NCI-H146 treated with DMSO at 0.1 percent for 48 hours (cell line): Measurements from ENCODE around the gene ASIC2.

Source experiments
- DNase-seq: peaks from one replicate; lab custom pipeline; 2025; ENCODE audit not compliant: unreplicated experiment; lab: John Stamatoyannopoulos, UW

Gene ASIC2

DNA sequence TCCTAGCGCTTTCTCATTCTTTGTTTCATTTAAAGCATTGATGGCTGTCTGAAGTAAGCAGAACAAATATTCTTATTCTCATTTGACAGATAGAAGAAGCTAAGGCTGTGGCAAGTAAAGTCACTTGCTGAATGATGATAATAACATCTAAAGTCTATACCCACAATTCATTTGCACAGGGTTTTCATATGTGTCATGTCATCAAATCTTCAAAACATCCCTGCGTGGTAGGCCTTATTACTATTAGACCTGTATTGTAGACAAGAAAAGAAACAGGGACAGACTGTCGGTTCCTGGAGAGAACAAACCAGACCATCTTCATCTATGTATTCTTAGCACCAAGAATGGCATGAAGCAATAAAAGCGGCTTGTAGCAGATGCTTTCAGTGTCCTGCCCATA lies 85.9 kb downstream of the ASIC2 start:
- DNase-seq, result no peak

- no peak for DNase-seq
Measured at GRCh38 chr17:33205552-33205951, 87.5 kb downstream of the ASIC2 start.

DNA sequence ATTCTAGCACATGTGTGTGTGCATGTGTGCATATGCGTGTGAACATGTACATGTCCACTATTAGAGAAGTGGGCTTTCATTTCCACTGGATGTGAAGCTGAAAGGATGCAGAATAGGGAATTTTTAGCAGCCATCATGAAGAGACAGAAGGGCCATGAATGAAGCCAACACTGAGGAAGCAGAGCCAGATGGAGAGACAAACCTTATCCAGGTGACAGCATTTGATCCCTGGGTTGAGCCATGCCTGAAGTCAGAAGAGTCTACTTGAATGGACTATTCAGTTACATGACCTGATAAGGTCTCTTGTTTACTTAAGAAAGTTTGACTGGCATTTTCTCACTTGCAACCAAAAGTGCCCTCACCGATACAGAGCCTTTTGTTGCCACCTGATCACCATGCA lies 88.4 kb downstream of the ASIC2 start:
- DNase-seq, result no peak

GRCh38 chr17:33204156-33204555 lies 88.9 kb downstream of the ASIC2 start:
- DNase-seq, result no peak

DNA sequence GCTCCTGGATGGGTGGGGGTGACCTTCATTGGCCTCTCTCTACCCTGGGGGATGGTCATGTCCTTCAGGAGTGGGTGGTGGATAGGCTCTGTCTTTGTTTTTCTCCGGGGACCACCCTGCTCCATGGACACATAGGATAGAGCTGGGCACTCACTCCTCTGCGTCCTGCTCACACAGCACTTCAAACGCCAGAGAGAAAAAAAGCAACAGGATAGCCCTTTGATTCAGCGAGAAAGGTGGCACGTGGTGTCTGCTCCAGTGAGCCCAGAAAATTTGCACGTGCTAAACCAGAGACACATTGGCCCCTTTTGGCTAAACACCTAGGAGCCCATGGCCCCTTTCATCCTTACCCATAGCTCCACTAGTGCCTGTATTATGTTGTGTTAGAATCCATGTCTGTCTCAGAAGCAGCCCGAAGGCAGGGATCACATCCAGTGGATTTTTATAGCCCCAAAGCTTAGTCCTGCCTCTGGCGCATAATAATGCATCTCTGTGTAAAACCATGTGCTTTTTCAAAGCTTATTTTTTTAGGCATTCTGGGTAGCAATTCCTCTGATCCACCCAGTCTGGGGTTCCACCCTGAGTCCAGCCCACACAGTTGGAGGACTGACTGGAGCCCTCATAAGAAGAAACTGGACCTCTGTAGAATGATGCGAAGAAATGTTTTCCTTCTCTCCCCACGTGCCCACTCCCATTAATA lies 90.1 kb downstream of the ASIC2 start:
- DNase-seq, result no peak

DNA sequence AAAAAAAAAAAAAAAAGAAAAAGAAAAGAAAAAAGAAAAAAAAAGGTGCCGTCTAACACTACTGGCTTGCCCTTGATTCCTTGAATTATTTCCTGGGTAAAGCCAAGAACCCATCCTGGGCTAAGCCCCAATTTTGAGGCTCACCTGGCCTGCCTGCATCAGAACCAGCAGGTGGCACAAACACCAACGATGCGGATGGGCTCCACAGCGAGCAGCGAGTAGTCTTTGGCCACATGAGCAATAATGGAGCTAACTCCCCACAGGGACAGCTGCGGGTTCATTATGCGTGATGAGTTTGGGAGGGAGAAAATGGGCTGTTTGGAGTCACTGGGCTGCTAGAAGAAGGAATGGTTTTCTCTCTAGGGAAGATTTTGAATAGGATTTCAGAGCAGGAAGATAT lies 91.1 kb downstream of the ASIC2 start:
- DNase-seq, result no peak

DNA sequence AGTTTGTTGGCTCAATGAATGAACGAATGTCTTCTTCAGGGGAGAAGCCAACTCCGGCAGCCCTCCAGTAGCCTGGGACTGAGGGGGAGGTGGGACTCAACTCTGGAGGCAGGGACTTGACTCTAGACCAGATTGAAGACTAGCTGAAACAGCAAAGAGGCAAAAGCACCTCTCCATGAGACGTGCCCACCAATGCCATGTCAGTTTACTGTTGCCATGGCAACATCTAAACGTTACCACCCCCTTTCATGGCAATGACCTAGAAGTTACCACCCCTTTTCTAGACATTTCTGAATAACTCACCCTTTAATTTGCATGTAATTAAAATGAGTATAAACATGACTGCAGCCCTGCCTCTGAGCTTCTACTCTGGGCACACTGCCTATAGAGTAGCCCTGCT lies 91.8 kb downstream of the ASIC2 start:
- DNase-seq, result no peak

GRCh38 chr17:33200587-33200986 lies 92.5 kb downstream of the ASIC2 start:
- DNase-seq, result no peak

GRCh38 chr17:33199571-33200510 lies 93.3 kb downstream of the ASIC2 start:
- DNase-seq, result no peak

GRCh38 chr17:33198954-33199353 lies 94.1 kb downstream of the ASIC2 start:
- no peak for DNase-seq

GRCh38 chr17:33197342-33197741 lies 95.8 kb downstream of the ASIC2 start:
- DNase-seq, result no peak

DNA sequence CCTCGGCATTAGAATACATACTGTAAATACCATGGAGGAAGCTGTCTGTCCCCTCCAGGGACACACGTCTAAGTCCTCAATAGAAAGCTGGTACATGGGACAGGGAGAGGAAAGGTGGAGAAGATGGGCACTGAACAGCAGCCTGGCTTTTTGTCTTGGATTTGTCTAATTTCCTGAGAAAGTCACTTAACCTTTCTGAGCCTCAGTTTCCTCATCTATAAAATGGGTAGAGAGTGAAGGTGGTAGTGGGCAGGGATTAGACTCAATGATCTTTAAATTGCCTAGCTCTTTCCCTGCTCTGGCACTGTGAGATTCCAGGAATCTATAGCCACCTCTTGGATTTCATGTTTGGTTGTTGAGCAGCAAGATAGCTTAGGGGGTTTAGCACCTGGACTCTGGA lies 96.2 kb downstream of the ASIC2 start:
- no peak for DNase-seq

DNA sequence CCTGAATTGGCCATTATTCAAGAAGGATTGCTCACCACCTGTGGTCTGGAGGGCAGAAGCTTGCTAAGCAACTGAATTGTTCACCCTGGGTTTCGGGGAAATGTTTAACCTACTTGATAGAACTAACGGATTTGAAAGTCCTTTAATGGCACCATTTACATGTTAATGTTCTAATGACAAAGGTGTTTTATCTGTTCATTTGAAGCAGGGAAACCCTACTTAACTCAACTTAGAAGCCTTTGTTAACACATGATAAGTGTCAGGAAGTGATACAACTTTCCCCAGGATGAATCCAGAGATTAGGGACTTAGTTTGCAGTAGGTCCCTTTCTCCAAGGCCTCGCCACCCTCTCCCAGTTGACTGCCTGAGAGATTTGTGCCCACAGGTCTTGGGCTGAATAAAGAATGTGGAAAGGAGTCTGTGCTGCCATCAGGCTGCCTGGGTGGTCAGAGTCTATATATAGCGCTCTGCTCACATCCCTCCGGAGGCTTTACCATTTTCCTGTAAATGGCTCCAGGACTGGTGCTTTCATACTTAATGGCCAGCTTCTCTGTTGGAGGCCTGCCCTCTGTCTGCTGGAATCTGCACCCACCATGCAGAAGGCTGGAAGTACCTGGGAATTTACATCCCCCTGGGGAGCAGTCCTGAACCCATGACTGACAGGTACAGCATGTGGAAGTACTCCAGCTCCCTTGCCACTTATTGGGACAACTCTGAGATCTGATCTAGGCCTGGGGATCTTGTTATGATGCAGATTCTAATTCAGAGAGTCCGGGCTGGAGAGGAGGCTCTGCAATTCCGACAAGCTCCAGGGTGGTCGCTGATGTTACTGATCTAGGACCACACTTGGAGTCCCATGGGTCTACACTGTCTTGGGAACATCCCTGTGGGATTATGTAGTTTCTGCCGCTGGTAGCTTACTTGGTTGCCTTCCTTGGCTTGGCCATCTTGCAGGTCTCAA lies 99.9 kb downstream of the ASIC2 start:
- no peak for DNase-seq

DNA sequence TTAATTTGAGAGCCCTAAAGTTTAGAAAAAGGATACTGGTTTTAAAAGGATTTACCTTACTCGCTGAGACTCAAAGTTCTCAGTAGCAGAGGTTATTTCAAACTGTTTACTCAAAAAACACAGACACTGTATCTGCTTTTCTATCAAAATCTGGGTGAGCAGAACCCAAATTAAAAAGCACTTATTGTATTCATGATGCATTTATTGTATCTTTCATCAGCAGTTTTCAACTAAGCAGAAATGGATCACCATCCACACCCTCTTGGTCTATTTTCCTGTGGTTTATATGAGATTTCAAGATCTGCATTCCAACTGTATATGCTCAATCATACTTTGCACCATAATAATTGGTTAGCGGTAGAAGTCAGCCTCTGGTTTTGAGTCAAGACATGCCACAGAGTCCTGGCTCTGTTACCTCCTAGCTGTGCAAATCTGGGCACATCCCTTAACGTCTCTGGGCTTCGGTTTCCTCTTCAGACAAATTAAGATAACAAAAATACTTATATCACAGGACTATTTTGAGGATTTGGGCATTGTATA lies 109.5 kb downstream of the ASIC2 start:
- no peak for DNase-seq

DNA sequence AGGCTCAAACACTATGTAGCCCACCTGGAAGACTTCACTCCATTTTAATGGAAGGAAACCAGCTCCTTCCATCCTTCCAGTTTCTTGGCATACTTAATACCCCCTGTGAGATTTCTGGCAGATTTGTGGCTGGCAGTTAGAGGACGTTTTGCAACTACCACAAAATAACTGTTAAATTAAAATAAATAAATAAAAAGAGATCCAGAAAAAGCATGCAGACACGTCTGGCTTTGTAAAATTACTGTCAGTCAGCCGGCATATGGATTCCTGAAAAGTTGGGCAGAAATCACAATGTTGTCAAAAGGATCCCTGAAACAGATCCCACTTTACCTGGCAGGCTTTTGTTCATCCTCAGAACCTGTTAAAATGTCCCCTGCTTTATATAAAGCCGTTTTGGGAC lies 113.9 kb downstream of the ASIC2 start:
- no peak for DNase-seq

DNA sequence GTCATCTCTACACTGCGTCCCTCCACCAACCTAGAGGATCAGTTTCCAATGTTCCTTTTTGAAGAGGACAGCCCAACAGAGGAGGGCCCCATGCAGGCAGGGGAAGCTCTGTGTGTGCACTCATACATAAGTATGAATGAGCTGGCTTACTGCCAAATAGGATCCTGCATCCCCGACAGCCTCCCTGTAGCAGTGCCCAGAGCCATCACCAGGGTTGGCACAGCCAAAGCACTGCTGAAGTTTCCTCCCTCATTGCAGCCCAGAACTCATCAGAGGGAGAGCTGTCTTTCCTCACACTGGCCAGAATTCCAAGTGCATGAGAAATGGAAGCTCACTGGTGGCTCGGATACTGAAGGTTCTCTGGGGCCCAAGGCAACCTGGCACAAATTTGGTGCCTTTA lies 114.4 kb downstream of the ASIC2 start:
- DNase-seq, result no peak

DNA sequence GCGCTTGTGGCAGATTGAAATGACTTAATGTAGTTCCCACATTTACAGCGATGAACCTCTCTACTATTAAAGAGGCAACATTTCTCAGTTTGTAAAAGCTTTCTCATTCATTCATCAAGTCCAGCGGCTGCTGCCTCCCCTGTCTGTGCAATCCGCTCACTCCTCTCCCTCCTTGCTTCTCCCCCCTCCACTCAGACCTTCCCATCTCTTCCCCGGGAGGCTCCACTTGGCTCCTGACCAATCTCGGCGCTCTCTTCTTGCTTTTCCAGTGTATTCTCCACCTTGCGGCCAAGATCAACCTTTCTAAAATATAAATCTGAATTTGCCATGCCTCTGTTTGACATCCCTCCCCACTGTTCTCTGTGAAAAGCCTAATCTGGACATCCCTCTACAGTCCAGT lies 117.5 kb downstream of the ASIC2 start:
- DNase-seq, result no peak

GRCh38 chr17:33171931-33172330 lies 121.2 kb downstream of the ASIC2 start:
- no peak for DNase-seq

- DNase-seq, result no peak
Measured at GRCh38 chr17:33169580-33170285, 123.4 kb downstream of the ASIC2 start.

GRCh38 chr17:33167736-33168135 lies 125.4 kb downstream of the ASIC2 start:
- DNase-seq, result no peak
